SK-N-SH (cell line): ENCODE measurements around the gene LRGUK.

Experiments used
- ELF1 ChIP-seq: IDR thresholded peaks from 2 replicates; pipeline ENCODE4 v1.4.0; 2012
- EP300 ChIP-seq, 2 experiments: IDR thresholded peaks; 2 replicates each; pipeline versions ENCODE4 v1.4.0 to v1.6.1; 2012; ENCODE audit warnings: borderline replicate concordance in 1 of 2, low read depth in 1 of 2, low read length in 1 of 2
- EZH2phosphoT487 ChIP-seq: fragments of 200-600 bp; sonication (generic); IDR thresholded peaks from 2 replicates; pipeline ENCODE4 v1.6.1; 2017; ENCODE audit warnings: low read depth, mixed run types, mild to moderate bottlenecking, antibody characterized with exemption, moderate library complexity, borderline replicate concordance
- FOXM1 ChIP-seq: IDR thresholded peaks from 2 replicates; pipeline ENCODE4 v1.4.0; 2012; ENCODE audit warnings: low read depth, mild to moderate bottlenecking
- GATA2 ChIP-seq: sonication (generic); formaldehyde crosslinking; IDR thresholded peaks from 2 replicates; pipeline ENCODE4 v1.5.0; 2020; ENCODE audit warnings: mild to moderate bottlenecking, missing genetic modification reagents
- POLR2AphosphoS5 ChIP-seq: IDR thresholded peaks from 2 replicates; pipeline ENCODE4 v1.6.1; 2012; ENCODE audit warnings: low read depth, low read length
- RAD21 ChIP-seq: IDR thresholded peaks from 2 replicates; pipeline ENCODE4 v1.6.1; 2012; ENCODE audit warnings: mild to moderate bottlenecking, low read length
- RCOR1 ChIP-seq: fragments of 150-350 bp; IDR thresholded peaks from 2 replicates; pipeline ENCODE4 v1.6.1; 2017; ENCODE audit warnings: antibody characterized with exemption, low read length
- RFX5 ChIP-seq: IDR thresholded peaks from 2 replicates; pipeline ENCODE4 v1.6.1; 2012; ENCODE audit warnings: mild to moderate bottlenecking, improper control_type of control experiment, low read length
- SMC3 ChIP-seq: IDR thresholded peaks from 2 replicates; pipeline ENCODE4 v1.6.1; 2012; ENCODE audit warnings: low read depth, low read length, improper control_type of control experiment
- TAF1 ChIP-seq: IDR thresholded peaks from 2 replicates; pipeline ENCODE4 v1.6.1; 2012; ENCODE audit warnings: low read depth, mild to moderate bottlenecking, low read length, moderate library complexity, borderline replicate concordance
- YY1 ChIP-seq: IDR thresholded peaks from 2 replicates; pipeline ENCODE4 v1.4.0; 2012; ENCODE audit warnings: low read depth, mild to moderate bottlenecking
- ZBTB33 ChIP-seq: IDR thresholded peaks from 2 replicates; pipeline ENCODE4 v1.4.0; 2012; ENCODE audit warnings: low read depth, borderline replicate concordance
- TF ChIP-seq, protein P1 (sequence below): fragments of 200-600 bp; sonication (generic); IDR thresholded peaks from 2 replicates; pipeline ENCODE4 v1.6.1; 2017; ENCODE audit warnings: antibody characterized with exemption, mild to moderate bottlenecking, moderate library complexity

DNA sequence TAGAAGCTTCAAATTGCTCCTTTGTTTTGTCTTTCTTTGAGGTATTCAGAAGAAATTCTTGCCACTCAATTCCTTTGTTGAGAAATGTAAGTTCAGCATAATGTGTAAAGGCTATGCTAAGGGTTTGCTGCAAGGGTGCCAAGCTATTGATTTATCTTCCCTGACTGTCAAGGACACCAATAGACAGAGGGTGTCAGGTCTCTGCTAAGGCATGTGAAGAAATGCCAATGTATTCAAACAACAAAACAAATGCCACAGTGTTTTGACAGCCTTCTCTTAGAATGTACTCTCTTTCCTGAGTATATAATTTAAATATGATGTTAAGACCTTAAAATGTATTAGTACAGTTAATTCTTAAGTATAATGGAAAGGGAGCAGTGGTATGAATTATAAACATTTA is 62.4 kb downstream of the LRGUK start:
- TF ChIP-seq TAF1, result no peak
- TF ChIP-seq, protein P1, sequence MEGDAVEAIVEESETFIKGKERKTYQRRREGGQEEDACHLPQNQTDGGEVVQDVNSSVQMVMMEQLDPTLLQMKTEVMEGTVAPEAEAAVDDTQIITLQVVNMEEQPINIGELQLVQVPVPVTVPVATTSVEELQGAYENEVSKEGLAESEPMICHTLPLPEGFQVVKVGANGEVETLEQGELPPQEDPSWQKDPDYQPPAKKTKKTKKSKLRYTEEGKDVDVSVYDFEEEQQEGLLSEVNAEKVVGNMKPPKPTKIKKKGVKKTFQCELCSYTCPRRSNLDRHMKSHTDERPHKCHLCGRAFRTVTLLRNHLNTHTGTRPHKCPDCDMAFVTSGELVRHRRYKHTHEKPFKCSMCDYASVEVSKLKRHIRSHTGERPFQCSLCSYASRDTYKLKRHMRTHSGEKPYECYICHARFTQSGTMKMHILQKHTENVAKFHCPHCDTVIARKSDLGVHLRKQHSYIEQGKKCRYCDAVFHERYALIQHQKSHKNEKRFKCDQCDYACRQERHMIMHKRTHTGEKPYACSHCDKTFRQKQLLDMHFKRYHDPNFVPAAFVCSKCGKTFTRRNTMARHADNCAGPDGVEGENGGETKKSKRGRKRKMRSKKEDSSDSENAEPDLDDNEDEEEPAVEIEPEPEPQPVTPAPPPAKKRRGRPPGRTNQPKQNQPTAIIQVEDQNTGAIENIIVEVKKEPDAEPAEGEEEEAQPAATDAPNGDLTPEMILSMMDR, result no peak
- no peak for TF ChIP-seq EP300 (IDR thresholded peaks at IDR 0.05; ENCODE audit: borderline replicate concordance in 1 of 2, low read depth in 1 of 2, low read length in 1 of 2)
- TF ChIP-seq SMC3, result no peak
- TF ChIP-seq POLR2AphosphoS5, result no peak
- TF ChIP-seq ZBTB33, result no peak
- no peak for TF ChIP-seq YY1
- TF ChIP-seq RCOR1, result no peak
- TF ChIP-seq GATA2, result no peak
- no peak for TF ChIP-seq EZH2phosphoT487
- no peak for TF ChIP-seq ELF1
- TF ChIP-seq RFX5, result no peak
- no peak for TF ChIP-seq FOXM1
- no peak for TF ChIP-seq RAD21
